NCI-H1048 (cell line): ENCODE results near the gene ASTN1.

Experiments used
- DNase-seq: peaks from one replicate; lab custom pipeline; 2025; lab: John Stamatoyannopoulos, UW

The ASTN1 gene

GRCh38 chr1:176878750-176879536 is 285.6 kb downstream of the ASTN1 start:
- DNase-seq, result no peak

DNA sequence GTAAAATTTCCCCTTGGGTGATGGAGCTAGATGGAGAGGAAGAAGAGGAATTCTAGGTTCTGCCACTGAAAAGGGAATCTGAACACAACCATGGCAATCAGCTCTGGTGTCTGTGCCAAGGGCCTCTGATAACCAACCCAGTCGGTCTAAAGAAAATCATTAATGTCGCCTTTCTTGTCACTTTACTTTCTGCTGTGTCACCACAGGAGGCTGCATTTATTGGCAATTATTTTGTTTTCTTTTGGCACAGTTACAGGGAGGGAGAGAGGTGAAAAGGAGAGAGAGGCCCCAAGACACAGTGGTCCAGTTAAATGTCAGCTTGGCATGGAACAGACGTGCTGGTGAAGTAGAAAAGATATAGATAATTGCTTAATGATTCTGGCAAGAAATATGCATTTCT is 287.0 kb downstream of the ASTN1 start:
- no peak for DNase-seq

DNA sequence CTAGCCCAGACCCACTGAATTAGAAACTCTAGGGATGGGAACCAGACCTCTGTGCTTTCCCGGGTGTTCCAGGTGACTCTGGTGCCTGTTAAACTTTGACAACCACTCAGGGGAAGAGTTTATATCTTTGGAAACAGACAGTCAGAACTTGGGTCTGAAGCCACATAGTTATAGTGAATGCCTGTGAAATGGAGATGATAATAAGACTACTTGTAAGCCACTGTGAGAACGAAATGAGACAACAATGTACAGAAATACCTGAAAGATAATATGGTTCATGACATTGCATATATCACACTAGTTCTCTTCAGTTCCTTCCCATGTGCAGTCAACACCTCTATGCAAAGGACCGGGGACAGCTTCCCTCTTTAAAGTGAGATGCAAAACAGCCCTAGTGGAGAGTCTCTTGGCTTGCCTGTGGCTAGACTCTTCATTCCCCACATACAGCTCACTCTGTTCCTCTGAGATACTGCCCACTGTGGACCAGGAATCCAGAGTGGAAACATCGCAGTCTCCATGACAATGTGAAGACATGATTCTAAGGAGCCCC is 287.5 kb downstream of the ASTN1 start:
- no peak for DNase-seq

DNA sequence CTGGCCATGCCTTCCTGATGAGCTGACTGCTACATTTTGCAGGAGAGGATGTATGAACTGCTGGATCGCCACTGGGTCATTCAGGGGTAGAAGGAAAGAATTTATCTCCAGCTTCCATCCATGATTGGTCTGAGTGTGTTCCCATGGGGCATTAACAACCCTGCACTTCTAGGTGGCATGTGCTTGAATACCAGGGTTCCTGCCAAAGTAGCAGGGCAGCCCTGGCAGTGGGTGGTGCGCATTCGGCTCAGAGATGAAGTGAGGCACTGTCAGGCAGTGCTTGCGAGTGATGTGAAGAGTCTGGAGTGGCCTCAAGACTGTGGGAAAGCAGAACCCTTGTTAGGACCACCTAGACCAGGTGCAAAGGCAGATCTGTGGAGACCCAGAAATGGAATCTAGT is 294.9 kb downstream of the ASTN1 start:
- no peak for DNase-seq

DNA sequence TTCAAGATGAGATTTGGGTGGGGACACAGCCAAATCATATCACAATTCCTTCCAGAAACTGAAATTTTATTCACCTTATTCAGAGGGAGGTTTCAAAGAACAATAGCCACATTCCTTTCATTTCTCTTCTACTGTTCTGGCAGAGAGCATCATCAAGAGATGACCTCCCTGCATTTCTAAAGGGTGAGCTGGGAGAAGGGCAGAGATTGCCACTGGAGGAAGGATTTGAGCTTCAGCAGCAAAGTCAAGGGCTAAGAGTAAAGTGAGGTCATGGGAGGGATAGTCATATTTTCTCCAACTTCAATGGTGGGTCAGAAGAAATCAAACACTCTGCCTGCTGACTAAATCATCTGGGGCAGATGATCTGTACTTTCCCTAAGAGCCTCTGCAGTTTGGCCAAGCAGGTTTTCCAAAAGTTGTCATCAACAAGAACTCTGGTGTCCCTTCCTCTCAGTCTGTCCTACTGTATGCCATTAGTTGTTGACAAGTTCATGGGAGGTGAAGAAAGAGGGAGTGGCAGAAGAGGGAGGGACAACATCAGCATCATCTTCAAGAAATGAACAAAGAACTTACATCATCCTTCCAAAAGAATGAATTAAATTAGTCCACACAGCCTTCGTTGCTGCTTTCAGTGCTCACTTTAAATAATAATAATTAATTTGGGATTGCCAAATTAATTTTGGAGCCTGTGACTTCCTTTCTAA is 298.3 kb downstream of the ASTN1 start:
- DNase-seq, result no peak

GRCh38 chr1:176864211-176864610 is 300.3 kb downstream of the ASTN1 start:
- DNase-seq, result no peak

GRCh38 chr1:176863613-176864012 is 300.9 kb downstream of the ASTN1 start:
- DNase-seq, result no peak

GRCh38 chr1:176858433-176858916 is 306.0 kb downstream of the ASTN1 start:
- no peak for DNase-seq

DNA sequence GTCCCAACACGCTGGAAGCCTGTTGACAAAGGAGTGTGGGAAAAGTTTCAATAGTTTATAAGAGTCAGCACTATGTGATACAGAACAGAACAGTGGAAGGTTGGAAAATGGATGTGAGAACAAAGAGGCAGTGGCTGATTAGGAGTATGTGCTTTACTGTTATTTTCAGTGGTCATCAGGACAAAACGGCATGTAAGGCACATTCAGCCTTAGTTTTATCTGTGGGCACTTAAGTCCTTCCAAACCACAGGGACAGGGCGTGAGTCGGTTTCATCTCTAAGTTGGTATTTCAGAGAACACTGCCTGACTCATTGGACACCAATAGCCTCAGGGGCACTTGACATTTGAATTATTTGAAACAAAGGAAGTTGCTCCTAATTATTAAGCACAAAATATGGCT is 306.9 kb downstream of the ASTN1 start:
- no peak for DNase-seq

DNA sequence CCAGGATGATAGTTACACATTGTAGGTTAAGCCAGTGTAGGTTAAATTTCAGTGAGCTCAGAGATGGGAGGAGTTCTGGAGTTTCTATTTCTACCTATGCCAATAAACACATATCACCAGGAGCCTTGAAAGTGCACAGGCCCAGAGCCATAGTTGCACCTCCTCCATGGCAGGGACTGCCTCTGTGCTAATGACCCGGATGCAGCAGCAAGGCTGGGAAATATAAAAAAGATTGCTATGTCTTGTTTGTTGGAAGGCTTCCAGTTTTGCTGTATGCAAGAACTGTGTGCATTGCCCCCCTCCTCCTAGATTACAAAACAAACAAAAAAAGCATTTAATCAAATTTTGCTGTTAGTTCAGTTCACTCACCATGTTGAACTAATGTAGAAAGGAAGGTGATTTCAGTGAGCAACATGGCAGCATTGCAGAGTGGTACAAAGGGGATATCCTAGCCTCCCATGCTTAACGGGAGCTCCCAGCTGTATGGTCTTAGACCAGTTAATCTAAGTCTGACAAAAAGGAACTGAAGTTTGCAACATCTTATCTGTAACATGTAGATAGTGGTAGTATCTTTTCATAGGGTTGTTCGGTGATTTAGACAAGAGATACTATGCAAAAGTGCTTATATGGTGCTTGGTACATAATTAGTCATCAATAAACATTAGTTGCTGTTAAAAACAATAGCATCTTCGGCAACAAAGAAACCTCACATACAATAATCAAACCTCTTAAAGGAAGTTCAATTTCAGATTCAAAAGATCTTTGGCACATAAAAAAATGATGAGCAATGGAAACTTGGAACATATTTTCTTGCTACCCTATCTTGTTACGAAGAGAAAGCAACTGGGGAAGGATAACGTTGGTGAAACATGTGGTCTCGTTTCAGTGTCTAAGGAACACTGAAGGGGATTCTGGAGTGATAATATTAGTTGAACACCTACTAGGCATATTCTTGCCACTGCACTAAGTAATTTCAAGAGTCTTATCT is 309.5 kb downstream of the ASTN1 start:
- DNase-seq, result peak; percentile 25

- DNase-seq, result no peak
Measured at GRCh38 chr1:176854121-176854520, 310.4 kb downstream of the ASTN1 start.

- DNase-seq, result no peak
Measured at GRCh38 chr1:176853503-176853902, 311.0 kb downstream of the ASTN1 start.

- no peak for DNase-seq
Measured at GRCh38 chr1:176852124-176852523, 312.4 kb downstream of the ASTN1 start.

- DNase-seq, result no peak
Measured at GRCh38 chr1:176850871-176851270, 313.6 kb downstream of the ASTN1 start.

- no peak for DNase-seq
Measured at GRCh38 chr1:176849281-176849680, 315.2 kb downstream of the ASTN1 start.

DNA sequence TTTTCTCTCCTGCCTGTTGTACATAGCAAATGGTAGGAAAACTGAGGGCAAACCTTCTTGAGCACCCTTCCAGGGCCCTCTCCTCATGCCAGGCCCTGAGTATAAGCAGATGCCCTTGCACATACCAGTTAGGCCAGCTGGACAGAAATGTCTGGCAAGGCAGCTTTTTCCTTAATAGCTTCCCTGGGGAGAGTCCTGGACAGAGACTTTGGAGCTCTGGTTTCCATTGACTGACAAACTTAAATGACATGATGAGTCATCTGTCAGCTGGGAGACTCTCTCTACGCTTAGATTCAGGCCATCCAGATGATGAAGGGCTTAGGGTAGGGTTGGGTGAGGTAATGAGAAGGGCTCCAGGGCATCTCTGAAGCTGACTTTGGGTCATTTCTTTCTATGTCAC is 317.5 kb downstream of the ASTN1 start:
- no peak for DNase-seq

GRCh38 chr1:176843352-176844297 is 320.9 kb downstream of the ASTN1 start:
- peak; percentile 35 for DNase-seq

GRCh38 chr1:176841238-176841637 is 323.3 kb downstream of the ASTN1 start:
- DNase-seq, result no peak

DNA sequence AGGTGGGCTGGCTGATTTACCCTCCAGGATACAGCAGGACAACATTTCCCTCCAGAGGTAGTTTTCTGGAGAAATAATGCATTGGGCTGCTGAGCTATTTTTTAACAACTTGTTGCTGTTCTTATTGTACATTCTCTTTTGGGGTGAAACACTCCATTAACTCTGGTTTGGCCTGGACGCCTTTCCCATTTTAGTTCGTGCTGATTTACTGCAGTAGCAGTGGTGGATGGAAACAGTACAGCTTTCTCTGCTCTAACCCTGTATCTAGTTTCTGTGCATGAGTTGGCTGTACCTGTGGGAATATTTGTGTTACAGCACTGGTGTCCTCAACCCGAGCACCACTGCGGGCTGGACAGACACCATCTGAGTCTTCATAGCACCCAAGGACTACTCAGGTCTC is 325.3 kb downstream of the ASTN1 start:
- DNase-seq, result no peak

DNA sequence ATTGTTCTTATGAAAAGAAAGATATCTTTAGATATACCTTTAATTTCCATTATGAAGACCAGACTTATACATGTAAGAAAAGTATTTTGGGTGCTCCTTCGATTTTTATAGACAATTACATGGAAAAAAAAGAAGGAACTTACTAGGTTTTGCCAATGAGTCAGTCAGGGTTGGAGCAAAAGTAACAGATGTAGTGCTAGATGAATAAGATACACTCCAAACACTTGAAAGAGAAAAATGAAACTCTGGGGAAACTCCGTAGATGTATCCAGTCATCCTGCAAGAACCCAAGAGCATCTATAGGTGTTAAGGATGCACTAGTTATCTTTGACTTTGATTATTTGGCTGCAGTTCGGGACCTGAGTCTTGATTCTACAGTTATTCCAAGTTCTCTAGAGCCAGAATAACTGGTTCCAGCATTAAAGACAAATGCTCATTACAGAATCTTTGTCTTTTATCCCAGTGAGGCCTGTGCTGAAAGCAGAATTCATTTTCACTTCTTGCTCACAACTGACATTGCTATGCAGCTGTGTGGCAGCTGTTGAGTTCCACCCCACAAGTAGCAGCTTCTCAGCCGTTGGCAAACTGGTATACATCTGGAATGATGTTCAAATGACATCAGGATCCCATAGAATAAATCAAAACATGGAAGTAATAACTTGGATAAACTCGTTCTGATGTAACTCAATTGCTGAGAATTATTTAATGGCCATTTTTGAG is 326.1 kb downstream of the ASTN1 start:
- DNase-seq, result no peak
